ENCODE data around the gene ZNF385A. TPM values are rescaled to one million over a fixed set of nuclear protein-coding genes. Genes with fewer than 3 reads are reported as not detected.
A peak's percentile ranks its signal among the peaks of the same experiment; 100 is the strongest.

The ZNF385A gene
- total RNA-seq, 2 experiments from 2014 or later: 3.8 to 4.7 TPM

DNA sequence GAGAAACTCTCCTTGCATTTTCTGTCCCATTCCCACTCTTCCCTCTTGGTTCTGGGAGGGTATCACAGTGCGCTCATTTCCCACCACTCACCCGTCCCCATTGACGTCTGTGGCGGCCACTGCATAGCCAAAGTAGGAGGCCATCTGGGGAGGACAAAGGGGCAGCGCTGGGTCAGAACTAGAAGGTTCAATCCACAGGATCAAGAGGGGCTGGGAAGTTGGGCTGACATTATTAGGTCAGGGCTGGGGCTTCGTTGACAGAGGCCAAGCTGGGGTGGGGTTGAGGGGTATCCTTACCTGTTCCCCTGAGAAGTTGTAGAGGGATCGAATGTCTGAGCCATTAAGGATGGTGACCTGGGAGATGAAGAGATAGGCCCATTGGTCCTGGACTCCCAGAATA lies 21.0 kb upstream of the ZNF385A start:
- Mint-ChIP-seq H3K36me3 (ENCODE audit: low read depth) (peaks cover 92% of the 10 kb centered on the region), H3K9me3 (no peaks in the 10 kb centered on the region), H3K4me3 (no peak overlapping the region), H3K27me3 (no peaks in the 10 kb centered on the region), H3K27ac (peak overlapping the region; percentile 86), H3K4me1 (ENCODE audit: low read depth) (peaks cover 45% of the 10 kb centered on the region)
- intact Hi-C loops (cut with DNase I, micrococcal nuclease): no loop called here
- Histone ChIP-seq H3K27ac (ENCODE audit: low read depth in 1 of 2, low read length in 2 of 2) (no peak overlapping the region), H3K36me3 (ENCODE audit: insufficient read depth, low read length) (peaks cover 97% of the 10 kb centered on the region), H3K4me1 (ENCODE audit: insufficient read depth, low read length) (peaks cover 53% of the 10 kb centered on the region), H3K4me3 (ENCODE audit: low read length) (no peak overlapping the region), H3K27me3 (ENCODE audit: control insufficient read depth in 1 of 2, insufficient read depth in 2 of 2, low read length in 2 of 2) (no peaks in the 10 kb centered on the region), H3K9me3 (ENCODE audit: control insufficient read depth in 1 of 2, insufficient read depth in 1 of 2, low read length in 2 of 2) (no peaks in the 10 kb centered on the region)
- TF ChIP-seq, protein P1, sequence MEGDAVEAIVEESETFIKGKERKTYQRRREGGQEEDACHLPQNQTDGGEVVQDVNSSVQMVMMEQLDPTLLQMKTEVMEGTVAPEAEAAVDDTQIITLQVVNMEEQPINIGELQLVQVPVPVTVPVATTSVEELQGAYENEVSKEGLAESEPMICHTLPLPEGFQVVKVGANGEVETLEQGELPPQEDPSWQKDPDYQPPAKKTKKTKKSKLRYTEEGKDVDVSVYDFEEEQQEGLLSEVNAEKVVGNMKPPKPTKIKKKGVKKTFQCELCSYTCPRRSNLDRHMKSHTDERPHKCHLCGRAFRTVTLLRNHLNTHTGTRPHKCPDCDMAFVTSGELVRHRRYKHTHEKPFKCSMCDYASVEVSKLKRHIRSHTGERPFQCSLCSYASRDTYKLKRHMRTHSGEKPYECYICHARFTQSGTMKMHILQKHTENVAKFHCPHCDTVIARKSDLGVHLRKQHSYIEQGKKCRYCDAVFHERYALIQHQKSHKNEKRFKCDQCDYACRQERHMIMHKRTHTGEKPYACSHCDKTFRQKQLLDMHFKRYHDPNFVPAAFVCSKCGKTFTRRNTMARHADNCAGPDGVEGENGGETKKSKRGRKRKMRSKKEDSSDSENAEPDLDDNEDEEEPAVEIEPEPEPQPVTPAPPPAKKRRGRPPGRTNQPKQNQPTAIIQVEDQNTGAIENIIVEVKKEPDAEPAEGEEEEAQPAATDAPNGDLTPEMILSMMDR (IDR thresholded peaks at IDR 0.05): no peak
- no peak for ATAC-seq (ENCODE audit: poor library complexity)
- POLR2A ChIA-PET: interaction anchor here (0.6 kb wide), 1 partner anchor 8 kb away, joined by 3 read pairs; no protein-coding TSS in a partner anchor
- CTCF ChIA-PET: interaction anchor here (1.8 to 8.6 kb wide), 2 partner anchors 10 to 33 kb away, joined by 10 to 147 read pairs; partner anchors contain the start of gene ITGA5
- DNase-seq: no peak

DNA sequence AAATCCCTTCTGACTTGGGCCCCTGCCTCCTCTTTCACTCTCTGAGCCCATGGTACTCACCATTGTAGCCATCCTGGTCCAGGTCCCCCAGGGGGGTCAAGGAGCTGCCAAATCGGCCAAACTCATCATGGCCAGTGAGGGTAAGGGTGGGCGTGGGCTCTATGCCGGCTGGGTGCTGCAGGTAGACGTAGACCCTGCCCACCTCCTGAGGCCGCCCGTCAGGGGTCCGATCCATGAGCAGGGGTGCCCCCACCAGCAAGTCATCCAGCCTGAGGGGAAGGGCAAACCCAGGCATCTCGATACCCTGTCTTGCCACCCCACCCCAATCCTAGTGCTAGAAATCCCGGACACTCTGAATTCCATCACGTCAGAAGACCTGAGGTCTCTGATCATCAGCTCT lies 20.6 kb upstream of the ZNF385A start:
- Histone ChIP-seq H3K4me1 (ENCODE audit: insufficient read depth, low read length) (peaks cover 49% of the 10 kb centered on the region), H3K4me3 (ENCODE audit: low read length) (no peak overlapping the region), H3K27me3 (ENCODE audit: control insufficient read depth in 1 of 2, insufficient read depth in 2 of 2, low read length in 2 of 2) (no peaks in the 10 kb centered on the region), H3K27ac (ENCODE audit: low read depth in 1 of 2, low read length in 2 of 2) (peak overlapping the region; percentile 29 to 52), H3K9me3 (ENCODE audit: control insufficient read depth in 1 of 2, insufficient read depth in 1 of 2, low read length in 2 of 2) (no peaks in the 10 kb centered on the region), H3K36me3 (ENCODE audit: insufficient read depth, low read length) (peaks cover 98% of the 10 kb centered on the region)
- H3K4me1 Mint-ChIP-seq (ENCODE audit: low read depth): peaks cover 48% of the 10 kb centered on the region
- H3K9me3 Mint-ChIP-seq: no peaks in the 10 kb centered on the region
- DNase-seq: no peak
- peak overlapping the region; percentile 86 for H3K27ac Mint-ChIP-seq
- ChIA-PET POLR2A (interaction anchor here (0.6 kb wide), 1 partner anchor 8 kb away, joined by 3 read pairs; no protein-coding TSS in a partner anchor), CTCF (interaction anchor here (1.8 to 8.6 kb wide), 2 partner anchors 11 to 34 kb away, joined by 10 to 147 read pairs; partner anchors contain the start of gene ITGA5)
- intact Hi-C loops (cut with DNase I, micrococcal nuclease): no loop called here
- no peaks in the 10 kb centered on the region for H3K27me3 Mint-ChIP-seq
- H3K36me3 Mint-ChIP-seq (ENCODE audit: low read depth): peaks cover 97% of the 10 kb centered on the region
- ATAC-seq (ENCODE audit: poor library complexity): no peak
- no peak overlapping the region for H3K4me3 Mint-ChIP-seq
- TF ChIP-seq, protein P1 (IDR thresholded peaks at IDR 0.05): no peak

DNA sequence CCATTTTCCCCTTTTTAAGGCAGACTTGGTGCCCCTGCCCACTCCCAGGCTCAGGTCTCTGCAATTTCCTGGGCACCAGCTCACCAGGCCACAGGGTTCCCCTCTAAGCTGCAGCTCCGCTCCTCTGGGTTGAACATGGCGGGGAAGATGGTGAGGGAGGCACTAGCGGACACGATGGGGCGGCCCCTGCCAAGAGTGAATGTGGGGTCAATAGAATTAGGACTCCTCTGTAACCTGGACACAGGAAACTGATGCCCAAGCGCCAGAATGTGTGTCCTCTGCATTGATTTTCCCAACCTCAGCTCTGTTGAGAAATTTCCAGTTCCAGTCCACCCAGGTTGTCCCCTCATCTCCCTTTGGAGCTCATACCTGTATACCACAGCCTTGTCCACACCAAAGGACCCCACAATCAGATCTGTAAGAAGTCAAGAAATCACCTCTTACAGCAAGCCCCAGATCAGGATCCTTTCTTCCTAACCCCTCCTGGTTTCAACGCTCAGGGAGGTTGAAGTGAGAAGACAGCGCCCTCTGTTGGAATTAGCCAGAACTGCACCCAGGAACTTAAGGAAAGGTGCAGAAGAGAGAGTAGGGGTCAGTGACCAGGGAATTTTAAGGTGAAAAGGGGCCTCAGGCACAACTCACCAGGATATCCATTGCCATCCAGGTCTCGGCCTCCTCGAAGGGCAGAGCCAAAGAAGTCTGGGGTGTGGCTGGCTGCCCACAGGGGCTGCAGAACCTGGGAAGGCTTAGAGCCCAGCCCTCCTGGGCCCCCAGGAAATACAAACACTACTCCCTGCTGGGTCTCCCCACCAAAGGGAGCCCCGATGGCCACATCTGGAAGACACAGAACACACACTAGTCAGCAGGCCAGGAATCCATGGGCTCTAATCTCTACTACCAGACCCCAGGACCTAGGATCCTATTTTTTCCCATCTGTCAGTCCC lies 19.8 kb upstream of the ZNF385A start:
- Mint-ChIP-seq H3K4me1 (ENCODE audit: low read depth) (peaks cover 50% of the 10 kb centered on the region), H3K27ac (peak overlapping the region; percentile 86), H3K9me3 (no peaks in the 10 kb centered on the region), H3K27me3 (no peaks in the 10 kb centered on the region), H3K36me3 (ENCODE audit: low read depth) (peaks cover 96% of the 10 kb centered on the region), H3K4me3 (no peak overlapping the region)
- intact Hi-C loops (cut with DNase I, micrococcal nuclease): loop anchor here in 1 of 2 experiments (5.0 kb wide), 1 partner anchor 93 kb away; the partner anchor contains the start of gene NCKAP1L
- TF ChIP-seq, protein P1 (IDR thresholded peaks at IDR 0.05): peak; percentile 99
- POLR2A ChIA-PET: interaction anchor here (0.6 to 1.2 kb wide), 3 partner anchors 9 to 180 kb away, joined by 3 to 7 read pairs (median 3); no protein-coding TSS in a partner anchor
- Histone ChIP-seq H3K36me3 (ENCODE audit: insufficient read depth, low read length) (peaks cover 100% of the 10 kb centered on the region), H3K9me3 (ENCODE audit: control insufficient read depth in 1 of 2, insufficient read depth in 1 of 2, low read length in 2 of 2) (no peaks in the 10 kb centered on the region), H3K4me1 (ENCODE audit: insufficient read depth, low read length) (peaks cover 46% of the 10 kb centered on the region), H3K4me3 (ENCODE audit: low read length) (no peak overlapping the region), H3K27me3 (ENCODE audit: control insufficient read depth in 1 of 2, insufficient read depth in 2 of 2, low read length in 2 of 2) (no peaks in the 10 kb centered on the region), H3K27ac (ENCODE audit: low read depth in 1 of 2, low read length in 2 of 2) (peak overlapping the region; percentile 29 to 52)
- peak; percentile 68 for ATAC-seq (ENCODE audit: poor library complexity)
- peak; percentile 55 to 85 (median 64) for DNase-seq
- CTCF ChIA-PET: interaction anchor here (0.9 to 8.6 kb wide), 4 partner anchors 11 to 35 kb away, joined by 3 to 147 read pairs (median 6); partner anchors contain the start of gene ITGA5

All from CD4-positive, alpha-beta T cell (primary cell).